ENCODE data around the gene BRAT1.
"Not testable (repeated sequence)": the region's sequence is repeated elsewhere in the genome, so short reads cannot be mapped to it uniquely, and the experiment has no call there.

The BRAT1 gene
- 86.4 to 226 (median 103) reads per million in 4 experiments for total RNA-seq

DNA sequence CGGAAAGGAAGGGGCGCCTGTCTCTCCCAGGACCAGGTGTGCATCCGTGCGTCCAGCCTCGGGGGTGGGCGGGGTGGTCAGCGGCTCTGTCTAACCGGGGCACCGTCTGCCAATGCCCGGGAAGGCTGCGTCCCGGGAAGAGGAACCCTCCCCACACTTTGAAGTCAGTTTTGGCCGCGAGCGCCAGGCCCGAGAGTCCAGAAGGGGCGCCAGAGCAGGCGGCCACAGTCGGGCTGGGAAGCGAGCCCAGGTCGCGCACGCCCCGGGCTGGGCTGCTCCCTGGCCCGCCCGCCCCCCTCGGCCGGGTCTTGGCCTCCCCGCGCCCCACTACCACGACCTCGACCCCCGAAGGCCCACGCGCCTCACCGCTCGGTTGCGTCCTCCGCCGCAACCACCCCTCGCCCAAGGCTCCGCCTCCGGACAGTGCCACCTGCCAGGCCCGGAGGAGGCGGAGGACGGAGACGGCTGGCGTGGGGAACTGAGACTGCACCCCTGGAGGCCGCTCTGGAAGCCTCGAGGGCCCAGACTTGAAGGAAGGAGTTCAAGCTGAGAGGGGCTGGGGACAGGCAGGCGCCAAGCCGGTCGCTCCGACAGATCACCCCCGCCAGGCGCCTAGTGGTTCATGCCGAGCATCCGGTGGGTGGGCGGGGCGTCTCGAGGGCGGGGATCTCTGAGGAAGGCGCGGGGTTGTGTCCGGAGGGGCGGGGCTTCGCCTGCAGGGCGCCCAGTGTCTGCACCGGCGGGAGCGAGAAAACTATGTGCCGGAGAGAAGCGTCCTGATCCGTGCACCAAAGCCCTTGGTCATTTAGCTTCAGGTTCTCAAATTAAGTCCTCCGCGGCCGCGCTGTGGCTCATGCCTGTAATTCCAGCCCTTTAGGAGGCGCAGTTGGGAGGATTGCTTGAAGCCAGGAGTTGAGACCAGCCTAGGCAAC, at the start of gene BRAT1:
TSS of gene BRAT1 (minus strand) at position 404 of the 932 bp plus-strand sequence. CDS start 1,093 bp downstream, outside the sequence.
- DNase-seq: peak; percentile 89

GRCh38 chr7:2604608-2605174, 49.4 kb upstream of the BRAT1 start:
- DNase-seq: no peak

DNA sequence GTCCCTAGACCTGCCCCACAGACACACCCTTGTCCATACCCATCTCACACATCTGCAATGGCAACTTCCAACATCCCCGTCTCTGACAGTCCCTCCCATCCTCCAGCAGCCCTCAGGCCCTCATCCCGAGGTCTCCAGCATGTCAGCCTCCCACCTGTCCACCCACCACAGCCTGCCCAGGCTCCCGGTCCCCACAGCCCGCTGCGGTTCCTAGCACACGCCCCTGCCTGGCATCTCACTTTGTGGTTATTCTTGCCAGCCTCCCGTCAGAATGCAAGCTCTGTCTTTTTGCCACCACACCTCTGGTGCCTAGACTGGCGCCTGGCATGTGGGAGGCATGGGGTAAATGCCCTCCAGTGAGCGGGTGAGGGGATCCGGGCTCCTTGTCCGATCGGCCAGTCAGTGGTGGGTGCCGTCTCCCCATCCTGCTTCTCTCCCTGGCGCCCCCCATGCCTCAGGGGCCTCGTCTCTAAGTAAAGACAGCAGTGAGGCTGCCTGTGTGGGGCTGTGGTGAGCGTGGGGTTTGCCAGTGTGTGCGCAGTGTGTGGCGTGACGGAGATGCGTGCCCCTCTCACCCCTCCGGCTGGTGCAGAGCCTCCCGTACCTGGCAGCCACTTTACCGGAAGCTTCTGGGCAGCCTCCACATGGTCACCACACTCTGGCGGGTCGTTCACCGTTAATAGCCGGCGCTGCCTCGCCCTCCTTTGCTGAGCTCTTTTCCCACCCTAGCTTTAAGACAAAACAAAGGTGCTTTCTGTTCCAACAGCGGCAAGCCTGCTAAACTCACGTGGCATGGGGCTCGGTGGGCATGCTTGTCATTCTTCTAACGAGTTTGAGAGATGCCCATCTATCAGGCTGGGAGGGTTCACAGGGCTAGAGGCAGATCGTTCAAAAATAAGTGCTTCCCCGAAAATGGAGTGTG, 48.0 kb upstream of the BRAT1 start:
- no peak for DNase-seq

DNA sequence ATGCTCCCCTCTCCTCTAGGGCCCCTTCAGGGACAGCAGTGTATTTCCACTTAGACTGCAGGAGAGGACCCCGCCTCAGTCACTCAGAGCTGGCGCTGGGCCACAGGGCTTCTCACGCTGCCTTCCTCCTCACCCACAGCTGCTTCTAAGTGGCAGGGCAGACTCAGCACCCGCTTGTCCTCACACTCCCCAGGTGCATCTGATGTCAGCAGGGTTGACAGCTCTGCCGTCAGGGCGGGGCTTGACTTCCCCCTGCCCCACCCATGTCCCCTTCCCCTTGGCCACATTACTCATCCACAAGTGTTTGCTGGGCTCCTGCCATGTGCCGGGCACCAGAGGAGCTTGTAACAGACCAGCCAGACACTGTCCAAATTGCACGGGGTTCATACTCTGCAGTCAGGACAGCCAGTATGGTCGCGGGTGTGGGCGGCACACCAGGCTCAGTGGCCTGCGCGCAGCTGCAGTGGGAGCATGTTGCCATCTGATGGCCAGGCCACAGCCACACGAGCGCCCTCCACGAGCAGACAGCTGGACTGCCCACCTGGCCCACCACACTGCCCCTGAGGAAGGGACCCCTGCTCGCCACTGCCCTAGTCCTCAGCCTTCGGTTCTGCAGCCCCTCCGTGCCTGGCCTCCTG, 47.2 kb upstream of the BRAT1 start:
- no peak for DNase-seq

DNA sequence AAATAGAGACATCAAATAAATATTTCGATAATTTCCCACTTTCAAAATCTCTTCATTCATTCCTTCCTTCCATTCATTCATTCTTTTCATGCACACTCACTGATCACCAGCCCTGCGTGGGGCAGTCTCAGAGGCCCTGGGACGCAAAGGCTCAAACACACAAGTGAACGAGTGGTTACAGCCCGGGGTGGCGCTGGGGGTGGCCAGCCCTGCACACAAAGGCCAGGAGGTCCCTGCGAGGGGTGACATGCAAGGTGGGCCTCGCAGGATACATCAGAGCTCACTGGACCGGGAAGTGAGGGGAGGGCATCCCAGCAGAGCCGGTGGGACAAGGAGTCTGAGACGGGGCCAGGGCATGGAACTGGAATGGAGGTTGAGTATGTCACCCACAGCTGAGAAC, 46.6 kb upstream of the BRAT1 start:
- DNase-seq: no peak

DNA sequence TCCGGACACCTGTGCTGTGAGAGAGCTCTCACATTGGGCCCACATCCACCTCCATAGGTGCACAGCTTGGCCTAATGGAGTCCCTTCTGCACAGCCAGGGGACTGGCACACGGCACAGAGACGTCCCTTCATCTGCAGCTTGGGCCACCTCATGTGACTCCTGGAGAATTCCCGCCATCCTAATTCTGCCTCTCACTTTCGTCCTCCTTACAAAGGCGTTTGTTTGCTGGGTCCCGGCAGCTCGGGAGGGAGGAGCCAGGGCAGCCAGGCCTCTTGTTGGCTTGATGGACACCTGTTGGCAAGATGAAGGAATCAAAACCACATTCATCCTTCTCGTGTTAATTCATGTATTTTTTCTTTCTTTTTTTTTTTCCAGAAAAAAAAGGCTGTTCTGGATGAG, 45.7 kb upstream of the BRAT1 start:
- no peak for DNase-seq

GRCh38 chr7:2598154-2598823, 43.0 kb upstream of the BRAT1 start:
- DNase-seq: no peak

DNA sequence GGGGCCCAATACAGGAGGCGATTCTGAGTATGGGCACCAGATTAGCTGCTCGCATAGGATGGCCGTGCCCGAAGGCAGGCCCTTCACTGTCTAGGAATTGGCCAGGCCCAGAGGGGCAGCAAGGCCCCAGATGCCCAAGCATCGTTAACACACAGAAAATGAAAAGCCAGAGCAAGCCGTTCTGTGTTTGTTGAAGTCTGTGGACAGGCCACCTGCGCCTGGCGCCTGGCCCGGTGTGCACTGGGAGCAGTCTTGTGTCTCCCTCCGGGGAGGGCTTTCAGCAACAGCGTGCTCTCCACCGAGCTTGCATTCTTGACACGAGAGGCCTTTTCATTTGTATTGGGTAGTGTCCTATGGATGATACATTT, 41.9 kb upstream of the BRAT1 start:
- DNase-seq: no peak

DNA sequence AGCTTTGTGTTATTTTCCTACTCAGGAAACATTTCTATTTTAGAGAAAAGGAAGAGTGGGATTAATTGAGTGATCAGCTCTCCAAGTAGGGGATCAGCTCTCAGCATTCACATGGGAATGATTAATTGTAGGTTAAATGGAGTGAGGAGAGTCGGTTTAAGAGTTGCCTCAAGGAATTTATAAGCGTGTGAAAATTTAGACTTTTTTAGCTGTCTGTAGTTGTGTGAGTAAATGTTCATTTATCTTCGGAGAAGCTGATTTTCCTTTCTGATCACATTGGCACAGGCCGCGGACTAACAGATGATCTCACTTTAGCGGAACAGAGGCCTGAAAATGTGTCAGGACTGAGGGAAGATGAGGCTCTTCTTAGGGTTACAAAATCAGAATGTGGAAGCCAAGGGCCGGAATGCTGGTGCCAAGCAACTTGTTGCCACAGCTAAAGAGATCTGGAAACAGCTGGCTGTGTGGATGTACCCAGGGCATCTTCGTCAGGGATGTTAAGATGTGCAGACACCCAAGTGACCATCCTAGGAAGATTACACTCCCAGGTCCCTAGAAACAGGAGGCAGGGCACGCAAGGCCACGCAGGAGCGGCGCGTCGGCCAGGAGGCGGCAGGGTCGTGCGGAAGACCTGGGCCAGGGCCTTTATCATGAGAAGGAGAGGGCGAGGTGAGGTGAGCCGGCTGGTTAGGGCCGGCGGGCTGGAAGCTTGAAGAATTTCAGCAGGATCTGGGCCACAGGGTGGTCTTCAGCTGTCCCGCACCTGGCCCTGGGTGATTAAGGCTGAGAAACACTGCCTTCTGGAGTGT, 41.3 kb upstream of the BRAT1 start:
- no peak for DNase-seq

GRCh38 chr7:2595258-2595860, 40.0 kb upstream of the BRAT1 start:
- DNase-seq: no peak

DNA sequence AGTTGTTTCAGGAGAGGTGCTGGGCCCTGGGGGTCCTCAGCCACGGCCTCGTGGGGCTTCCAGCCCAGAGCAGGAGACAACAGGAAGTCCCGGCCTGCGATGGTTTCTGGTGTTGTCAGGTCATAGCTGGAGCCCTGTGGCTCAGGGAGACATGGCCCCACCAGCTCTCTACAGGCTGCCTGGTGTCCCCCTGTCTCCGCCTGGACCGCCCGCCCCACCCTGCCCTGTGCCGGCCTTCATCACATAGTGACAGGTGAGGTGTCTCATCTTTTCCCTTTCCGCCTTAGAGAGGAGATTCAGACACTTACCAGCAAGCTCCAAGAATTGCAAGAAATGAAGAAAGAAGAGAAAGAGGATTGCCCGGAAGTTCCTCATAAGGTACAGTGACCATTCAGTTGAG, 39.3 kb upstream of the BRAT1 start:
- no peak for DNase-seq

GRCh38 chr7:2593036-2593727, 37.9 kb upstream of the BRAT1 start:
- no peak for DNase-seq

GRCh38 chr7:2592375-2592865, 37.1 kb upstream of the BRAT1 start:
- no peak for DNase-seq

GRCh38 chr7:2589941-2590340, 34.6 kb upstream of the BRAT1 start:
- not testable (repeated sequence) for DNase-seq

DNA sequence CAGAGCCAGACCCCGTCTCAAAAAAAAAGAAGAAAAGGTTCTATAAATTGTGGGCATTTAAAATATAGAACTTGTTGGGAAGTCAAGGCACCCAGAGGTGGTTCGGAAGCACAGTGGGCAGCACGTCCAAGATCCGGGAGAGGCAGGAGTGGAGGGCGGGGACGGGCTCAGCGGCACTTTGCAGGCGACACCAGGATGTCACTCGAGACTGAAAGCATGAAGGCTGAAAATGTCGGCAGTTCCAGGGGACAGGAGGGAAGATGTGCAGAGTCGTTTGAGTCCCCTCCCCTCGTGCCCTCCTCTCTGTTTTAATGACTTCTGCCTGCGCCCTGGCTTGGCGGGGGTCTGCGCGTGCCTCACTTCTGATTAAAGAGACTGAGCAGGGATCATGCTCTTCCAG, 34.0 kb upstream of the BRAT1 start:
- no peak for DNase-seq

DNA sequence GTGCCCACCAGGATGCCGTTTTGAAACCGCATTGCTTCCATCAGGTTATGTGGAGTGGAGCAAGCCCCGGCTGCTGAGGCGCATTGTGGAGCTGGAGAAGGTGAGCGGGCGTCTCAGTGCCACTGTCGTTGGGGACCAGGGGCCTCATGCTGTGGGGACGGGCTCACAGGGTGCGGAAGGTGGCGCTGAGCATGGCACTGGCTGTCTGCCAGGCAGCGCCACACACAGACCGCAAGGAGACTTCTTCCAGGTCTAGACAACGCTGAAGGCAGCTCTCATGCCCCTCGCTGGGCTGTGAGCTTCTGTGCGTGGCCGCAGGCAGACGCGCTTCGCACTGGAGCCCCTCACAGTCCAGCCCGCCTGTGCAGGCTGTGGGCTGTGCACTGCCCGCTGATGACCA, 32.5 kb upstream of the BRAT1 start:
- no peak for DNase-seq

- no peak for DNase-seq
These were observed 31.8 kb upstream of the BRAT1 start for GRCh38 chr7:2587134-2587533.

GRCh38 chr7:2586326-2587020, 31.1 kb upstream of the BRAT1 start:
- DNase-seq: no peak

GRCh38 chr7:2585446-2585845, 30.1 kb upstream of the BRAT1 start:
- DNase-seq: no peak
